ENCODE results near the gene CIDEB. TPM values are rescaled to one million over a fixed set of nuclear protein-coding genes. Genes with fewer than 3 reads are reported as not detected.
"Not testable (repeated sequence)": the region's sequence is repeated elsewhere in the genome, so short reads cannot be mapped to it uniquely, and the experiment has no call there.

The CIDEB gene
- not detected in 2 replicates for total RNA-seq (2014; rRNA removed; shearing (Covaris generic))
- not detected in 2 replicates for polyA plus RNA-seq (2014; cell fraction: nucleus; rRNA removed)

GRCh38 chr14:24307575-24308341, at the start of gene CIDEB:
Gene CIDEB (minus strand): TSS chr14:24307977. CDS start chr14:24307858, 119 bp downstream.
- peak; percentile 58 for DNase-seq (ENCODE audit: extremely low read depth, low read depth)

- no peak for DNase-seq (ENCODE audit: extremely low read depth, low read depth)
Observed at GRCh38 chr14:24356208-24356607, 48.4 kb upstream of the CIDEB start.

GRCh38 chr14:24355009-24355408, 47.2 kb upstream of the CIDEB start:
- no peak for DNase-seq (ENCODE audit: extremely low read depth, low read depth)

GRCh38 chr14:24354482-24354825, 46.7 kb upstream of the CIDEB start:
- not testable (repeated sequence) for DNase-seq (ENCODE audit: extremely low read depth, low read depth)

GRCh38 chr14:24353559-24354481, 46.0 kb upstream of the CIDEB start:
- no peak for DNase-seq (ENCODE audit: extremely low read depth, low read depth)

- DNase-seq (ENCODE audit: extremely low read depth, low read depth), result no peak
Observed at GRCh38 chr14:24351517-24351916, 43.7 kb upstream of the CIDEB start.

- DNase-seq (ENCODE audit: extremely low read depth, low read depth), result no peak
Observed at GRCh38 chr14:24349742-24350141, 42.0 kb upstream of the CIDEB start.

GRCh38 chr14:24348186-24348585, 40.4 kb upstream of the CIDEB start:
- no peak for DNase-seq (ENCODE audit: extremely low read depth, low read depth)

- no peak for DNase-seq (ENCODE audit: extremely low read depth, low read depth)
Observed at GRCh38 chr14:24347134-24347533, 39.4 kb upstream of the CIDEB start.

- DNase-seq (ENCODE audit: extremely low read depth, low read depth), result no peak
Observed at GRCh38 chr14:24343795-24344660, 36.3 kb upstream of the CIDEB start.

GRCh38 chr14:24342889-24343288, 35.1 kb upstream of the CIDEB start:
- DNase-seq (ENCODE audit: extremely low read depth, low read depth), result no peak

- DNase-seq (ENCODE audit: extremely low read depth, low read depth), result no peak
Observed at GRCh38 chr14:24340606-24341005, 32.8 kb upstream of the CIDEB start.

- DNase-seq (ENCODE audit: extremely low read depth, low read depth), result no peak
Observed at GRCh38 chr14:24339284-24340151, 31.7 kb upstream of the CIDEB start, which contains the start of gene RIPK3. Gene RIPK3 (minus strand): TSS chr14:24339991. CDS start chr14:24339826, 165 bp downstream.

GRCh38 chr14:24338843-24339242, 31.1 kb upstream of the CIDEB start:
- no peak for DNase-seq (ENCODE audit: extremely low read depth, low read depth)

- no peak for DNase-seq (ENCODE audit: extremely low read depth, low read depth)
Observed at GRCh38 chr14:24337824-24338175, 30.0 kb upstream of the CIDEB start.

- no peak for DNase-seq (ENCODE audit: extremely low read depth, low read depth)
Observed at GRCh38 chr14:24337144-24337823, 29.5 kb upstream of the CIDEB start.

- DNase-seq (ENCODE audit: extremely low read depth, low read depth), result no peak
Observed at GRCh38 chr14:24335461-24336171, 27.8 kb upstream of the CIDEB start.

Data from NCI-H460 (cell line).